ENCODE results near the gene GNL1.

The GNL1 gene

GRCh38 chr6:30556066-30556905, at the start of gene GNL1:
GNL1 (minus strand) TSS chr6:30556489; CDS start chr6:30556203, 286 bp downstream.
- DNase-seq (ENCODE audit: low read depth in 2 of 2): peak; percentile 99 to 100

- DNase-seq (ENCODE audit: low read depth in 2 of 2): no peak
Measured at GRCh38 chr6:30603961-30604360, 47.7 kb upstream of the GNL1 start.

GRCh38 chr6:30601815-30602641, 45.7 kb upstream of the GNL1 start:
- no peak for DNase-seq (ENCODE audit: low read depth in 2 of 2)

GRCh38 chr6:30601436-30601814, 45.1 kb upstream of the GNL1 start:
- no peak for DNase-seq (ENCODE audit: low read depth in 2 of 2)

- DNase-seq (ENCODE audit: low read depth in 2 of 2): no peak
Measured at GRCh38 chr6:30600451-30600961, 44.2 kb upstream of the GNL1 start.

GRCh38 chr6:30599625-30600324, 43.5 kb upstream of the GNL1 start:
- no peak for DNase-seq (ENCODE audit: low read depth in 2 of 2)

GRCh38 chr6:30598912-30599624, 42.8 kb upstream of the GNL1 start:
- DNase-seq (ENCODE audit: low read depth in 2 of 2): no peak

GRCh38 chr6:30597315-30598144, 41.2 kb upstream of the GNL1 start:
- peak; percentile 72 to 79 for DNase-seq (ENCODE audit: low read depth in 2 of 2)

- no peak for DNase-seq (ENCODE audit: low read depth in 2 of 2)
Measured at GRCh38 chr6:30592287-30592686, 36.0 kb upstream of the GNL1 start.

GRCh38 chr6:30591008-30591407, 34.7 kb upstream of the GNL1 start:
- no peak for DNase-seq (ENCODE audit: low read depth in 2 of 2)

GRCh38 chr6:30590509-30590908, 34.2 kb upstream of the GNL1 start:
- no peak for DNase-seq (ENCODE audit: low read depth in 2 of 2)

GRCh38 chr6:30589754-30590358, 33.6 kb upstream of the GNL1 start:
- no peak for DNase-seq (ENCODE audit: low read depth in 2 of 2)

- DNase-seq (ENCODE audit: low read depth in 2 of 2): no peak
Measured at GRCh38 chr6:30583921-30584320, 27.6 kb upstream of the GNL1 start.

- no peak for DNase-seq (ENCODE audit: low read depth in 2 of 2)
Measured at GRCh38 chr6:30578051-30578450, 21.8 kb upstream of the GNL1 start.

GRCh38 chr6:30573113-30573512, 16.8 kb upstream of the GNL1 start:
- DNase-seq (ENCODE audit: low read depth in 2 of 2): no peak

GRCh38 chr6:30572148-30572547, 15.9 kb upstream of the GNL1 start:
- no peak for DNase-seq (ENCODE audit: low read depth in 2 of 2)

- no peak for DNase-seq (ENCODE audit: low read depth in 2 of 2)
Measured at GRCh38 chr6:30571762-30572082, 15.4 kb upstream of the GNL1 start.

GRCh38 chr6:30571075-30571761, 14.9 kb upstream of the GNL1 start, which contains the start of gene ABCF1:
ABCF1 (plus strand) TSS chr6:30571442; CDS start chr6:30571488, 46 bp downstream.
- peak; percentile 98 to 100 for DNase-seq (ENCODE audit: low read depth in 2 of 2)

GRCh38 chr6:30570740-30571074, 14.4 kb upstream of the GNL1 start:
- DNase-seq (ENCODE audit: low read depth in 2 of 2): peak in 1 of 2 donors; percentile 6

- DNase-seq (ENCODE audit: low read depth in 2 of 2): no peak
Measured at GRCh38 chr6:30570263-30570662, 14.0 kb upstream of the GNL1 start.

All from stimulated activated CD4-positive, alpha-beta T cell treated with anti-CD3 and anti-CD28 coated beads, Interleukin-4, amount 100 ng/mL, for 48 hours (primary cell).